Activated CD8-positive, alpha-beta memory T cell treated with anti-CD3 and anti-CD28 coated beads for 36 hours (primary cell): Measurements from ENCODE around the gene SNAI1. TPM values are rescaled to one million over a fixed set of nuclear protein-coding genes. Genes with fewer than 3 reads are reported as not detected.
"Not testable (repeated sequence)": the region's sequence is repeated elsewhere in the genome, so short reads cannot be mapped to it uniquely, and the experiment has no call there.

Experiments
- CTCF ChIA-PET: fragments of 350-600 bp; sonication (Branson Sonifier 250); formaldehyde crosslinking; loops from one replicate; lab custom pipeline; 2021; ENCODE audit warnings: antibody characterized with exemption; lab: Charles Lee
- POLR2A ChIA-PET: fragments of 350-600 bp; sonication (Branson Sonifier 250); formaldehyde crosslinking; loops from one replicate; lab custom pipeline; 2021; ENCODE audit warnings: antibody characterized with exemption; lab: Charles Lee
- total RNA-seq, 2 experiments: library from RNA; stranded (reverse); gene quantifications; one replicate each; pipeline ENCODE4 v1.2.3, GENCODE V29; 2021

SNAI1 gene
- total RNA-seq, 2 experiments from 2014 or later, result 0.40 to 0.52 TPM

GRCh38 chr20:49955830-49956396, 26.9 kb upstream of the SNAI1 start:
- POLR2A ChIA-PET, result not testable (repeated sequence)
- CTCF ChIA-PET, result interaction anchor here (1.3 kb wide), 1 partner anchor 116 kb away, joined by 3 read pairs; no protein-coding TSS in a partner anchor

- CTCF ChIA-PET, result interaction anchor here (1.1 kb wide), 1 partner anchor 128 kb away, joined by 4 read pairs; no protein-coding TSS in a partner anchor
Observed at GRCh38 chr20:49956689-49957088, 26.1 kb upstream of the SNAI1 start.

GRCh38 chr20:49957089-49957938, 25.5 kb upstream of the SNAI1 start:
- POLR2A ChIA-PET, result not testable (repeated sequence)
- CTCF ChIA-PET, result interaction anchor here (0.6 to 1.1 kb wide), 3 partner anchors 22 to 221 kb away, joined by 3 to 4 read pairs (median 3); no protein-coding TSS in a partner anchor

More at GRCh38 chr20:49956689-49957088, 26.1 kb upstream of the SNAI1 start:
- POLR2A ChIA-PET, result no interaction called here

DNA sequence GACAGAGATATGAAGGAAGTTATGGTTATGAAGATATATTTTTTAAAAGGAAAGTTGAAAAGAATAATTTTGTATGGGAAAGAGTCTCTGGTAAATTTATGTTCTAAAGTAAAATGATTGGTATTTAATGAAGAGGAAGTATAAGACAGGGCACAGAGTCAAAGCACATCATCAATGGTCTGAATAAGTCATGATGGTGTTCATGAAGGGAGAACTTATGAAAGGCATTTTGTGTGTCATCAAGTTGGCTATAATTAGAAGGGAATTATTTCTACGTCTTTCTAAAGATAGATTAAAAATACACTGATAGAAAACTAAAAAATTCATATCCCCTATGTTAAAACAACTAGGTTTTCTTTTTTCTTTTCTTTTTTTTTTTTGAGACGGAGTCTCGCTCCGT, 21.4 kb upstream of the SNAI1 start:
- ChIA-PET CTCF (interaction anchor here (0.9 to 2.6 kb wide), 2 partner anchors 17 to 180 kb away, joined by 4 to 8 read pairs; no protein-coding TSS in a partner anchor), POLR2A (no interaction called here)

GRCh38 chr20:49964964-49965780, 17.6 kb upstream of the SNAI1 start:
- CTCF ChIA-PET, result interaction anchor here (0.6 to 3.5 kb wide), 4 partner anchors 14 to 129 kb away, joined by 3 to 23 read pairs (median 12); no protein-coding TSS in a partner anchor
- POLR2A ChIA-PET, result no interaction called here

GRCh38 chr20:49965781-49966305, 16.9 kb upstream of the SNAI1 start:
- ChIA-PET POLR2A (no interaction called here), CTCF (interaction anchor here (0.6 to 3.5 kb wide), 3 partner anchors 13 to 105 kb away, joined by 3 to 23 read pairs (median 21); no protein-coding TSS in a partner anchor)

DNA sequence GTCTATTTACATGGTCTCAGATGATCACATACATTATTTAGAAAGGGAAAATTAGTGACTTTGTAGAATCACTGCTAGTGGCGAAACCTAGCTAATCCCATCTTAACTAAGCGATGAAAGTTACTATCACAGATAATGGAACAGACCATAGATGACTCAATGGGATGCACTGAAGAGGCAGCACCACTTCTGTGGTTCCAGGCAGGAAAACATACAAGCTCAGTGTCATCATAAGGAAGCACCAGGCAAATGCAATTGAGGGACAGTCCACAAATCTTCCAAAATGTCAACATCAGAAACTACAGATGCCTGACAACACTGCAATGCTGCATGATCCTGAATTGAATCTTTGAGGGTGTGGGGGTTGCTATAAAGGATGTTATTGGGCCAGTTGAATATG, 15.9 kb upstream of the SNAI1 start:
- POLR2A ChIA-PET, result no interaction called here
- CTCF ChIA-PET, result interaction anchor here (2.5 to 3.5 kb wide), 2 partner anchors 12 to 104 kb away, joined by 21 to 23 read pairs; no protein-coding TSS in a partner anchor

GRCh38 chr20:49969234-49969633, 13.5 kb upstream of the SNAI1 start:
- ChIA-PET POLR2A (no interaction called here), CTCF (interaction anchor here (0.6 to 2.0 kb wide), 2 partner anchors 10 to 103 kb away, joined by 3 to 12 read pairs; no protein-coding TSS in a partner anchor)

GRCh38 chr20:49969946-49970345, 12.8 kb upstream of the SNAI1 start:
- POLR2A ChIA-PET, result interaction anchor here (0.7 kb wide), 1 partner anchor 19 kb away, joined by 3 read pairs; no protein-coding TSS in a partner anchor
- CTCF ChIA-PET, result interaction anchor here (0.6 to 2.0 kb wide), 2 partner anchors 9 to 103 kb away, joined by 3 to 12 read pairs; no protein-coding TSS in a partner anchor

DNA sequence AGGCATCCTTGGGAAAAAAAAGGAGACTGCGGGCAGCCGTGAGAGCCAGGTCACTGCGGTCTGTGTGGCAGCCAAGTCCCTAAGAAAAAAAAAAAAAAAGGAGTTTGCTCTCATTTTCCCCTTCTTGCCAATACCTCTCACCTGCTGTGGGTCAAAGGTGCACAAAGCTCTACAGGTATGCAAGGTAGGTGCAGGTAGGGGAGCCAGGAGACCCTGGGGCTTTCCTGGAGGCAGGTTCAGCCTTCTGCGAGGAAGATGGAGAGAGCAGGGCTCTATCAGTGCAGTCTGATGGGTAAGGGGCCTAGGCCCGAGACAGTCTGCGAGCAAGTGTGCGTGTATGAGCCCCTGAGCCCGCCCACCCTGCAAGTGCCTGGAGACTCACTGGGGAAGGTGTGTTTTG, 12.3 kb upstream of the SNAI1 start:
- ChIA-PET POLR2A (interaction anchor here (0.7 kb wide), 1 partner anchor 20 kb away, joined by 3 read pairs; no protein-coding TSS in a partner anchor), CTCF (interaction anchor here (2.0 kb wide), 1 partner anchor 8 kb away, joined by 12 read pairs; no protein-coding TSS in a partner anchor)

DNA sequence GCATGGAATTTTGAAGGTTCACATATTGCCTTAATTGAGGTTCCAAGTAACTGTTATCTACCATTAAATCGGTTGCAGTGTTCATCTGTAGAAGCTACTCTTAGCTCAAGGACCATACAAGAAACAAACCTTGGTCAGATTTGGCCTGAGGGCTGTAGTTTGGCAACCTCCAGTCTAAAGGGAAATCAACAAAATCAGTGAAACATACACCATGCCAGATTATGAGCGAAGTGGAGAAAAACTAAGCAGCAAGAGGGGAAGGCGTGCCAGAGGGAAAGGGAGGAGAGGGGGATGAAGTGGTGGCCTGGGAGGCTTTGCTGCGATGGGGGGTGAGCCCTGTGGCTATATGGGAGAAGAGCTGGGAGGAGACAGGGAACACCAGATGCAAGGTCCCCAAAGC, 8.8 kb upstream of the SNAI1 start:
- CTCF ChIA-PET, result interaction anchor here (12.2 kb wide), 1 partner anchor 99 kb away, joined by 246 read pairs; no protein-coding TSS in a partner anchor
- POLR2A ChIA-PET, result no interaction called here

GRCh38 chr20:49976542-49976941, 6.2 kb upstream of the SNAI1 start:
- POLR2A ChIA-PET, result no interaction called here
- CTCF ChIA-PET, result interaction anchor here (12.2 kb wide), 1 partner anchor 96 kb away, joined by 246 read pairs; no protein-coding TSS in a partner anchor

GRCh38 chr20:49977740-49978139, 5.0 kb upstream of the SNAI1 start:
- POLR2A ChIA-PET, result not testable (repeated sequence)
- CTCF ChIA-PET, result interaction anchor here (2.4 to 12.2 kb wide), 2 partner anchors 12 to 95 kb away, joined by 21 to 246 read pairs; no protein-coding TSS in a partner anchor

DNA sequence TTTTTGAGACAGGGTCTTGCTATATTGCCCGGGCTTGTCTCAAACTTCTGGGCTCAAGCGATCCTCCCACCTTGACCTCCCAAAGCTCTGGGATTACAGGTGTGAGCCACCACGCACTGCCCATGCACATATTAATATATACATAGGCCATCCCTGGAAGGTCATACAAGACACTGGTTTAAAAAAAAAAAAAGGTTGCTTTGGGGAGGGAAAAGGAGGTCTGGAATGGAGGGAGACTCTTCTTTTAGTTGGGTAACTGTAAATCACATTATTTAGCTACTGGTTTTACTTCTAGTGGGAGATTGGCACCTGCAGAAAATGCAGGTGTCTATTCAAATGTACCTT, 4.1 kb upstream of the SNAI1 start:
- ChIA-PET POLR2A (interaction anchor here (1.0 kb wide), 1 partner anchor 93 kb away, joined by 9 read pairs; no protein-coding TSS in a partner anchor), CTCF (interaction anchor here (0.7 to 12.2 kb wide), 34 partner anchors 9 to 610 kb away, joined by 3 to 246 read pairs (median 5); partner anchors contain the start of genes RNF114, SPATA2 and UBE2V1)

DNA sequence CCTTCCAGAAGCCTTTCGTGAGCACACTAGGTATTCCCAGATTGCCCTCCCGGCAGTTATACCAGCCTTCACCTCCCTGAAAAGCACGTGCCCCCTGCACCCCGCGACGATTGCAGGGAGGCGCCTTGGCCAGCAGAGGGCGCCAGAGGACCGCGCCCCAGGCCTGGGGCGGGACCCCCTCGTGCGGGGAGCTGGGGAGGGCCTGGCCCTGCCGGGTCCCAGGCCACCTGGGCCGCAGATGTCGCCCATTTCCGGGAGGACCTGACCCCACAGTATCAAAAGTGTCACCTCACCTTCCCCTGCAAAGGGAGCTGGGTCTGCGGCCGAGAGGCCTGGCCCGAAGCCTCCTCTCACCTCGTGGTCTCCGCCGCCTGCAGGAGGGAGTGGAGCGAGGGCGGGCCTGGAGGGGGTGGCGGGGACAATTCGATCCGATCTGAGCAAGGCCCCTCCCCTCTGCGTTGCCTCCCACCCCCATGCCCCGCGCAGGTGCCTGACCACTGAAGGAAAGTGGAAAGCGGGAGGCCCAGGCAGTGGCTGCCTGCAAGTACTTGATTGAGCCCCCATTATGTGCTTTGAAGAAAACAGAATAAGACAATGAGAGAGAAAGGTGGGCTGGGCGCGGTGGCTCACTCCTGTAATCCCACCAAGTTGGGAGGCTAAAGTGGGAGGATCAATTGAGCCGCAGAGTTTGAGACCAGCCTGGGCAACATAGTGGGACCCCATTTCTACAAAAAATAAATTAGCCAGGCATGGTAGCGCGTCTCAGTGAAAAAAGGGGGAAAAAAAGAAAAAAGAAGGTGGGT, 3.5 kb upstream of the SNAI1 start:
- CTCF ChIA-PET, result interaction anchor here (0.6 to 12.2 kb wide), 45 partner anchors 9 to 811 kb away, joined by 3 to 246 read pairs (median 4); partner anchors contain the start of genes RNF114, SPATA2 and UBE2V1
- POLR2A ChIA-PET, result interaction anchor here (0.5 to 1.0 kb wide), 2 partner anchors 92 to 350 kb away, joined by 6 to 9 read pairs; no protein-coding TSS in a partner anchor

GRCh38 chr20:49980140-49981008, 2.4 kb upstream of the SNAI1 start:
- CTCF ChIA-PET, result interaction anchor here (0.6 to 12.2 kb wide), 9 partner anchors 15 to 199 kb away, joined by 3 to 246 read pairs (median 5); no protein-coding TSS in a partner anchor
- POLR2A ChIA-PET, result interaction anchor here (0.6 kb wide), 1 partner anchor 28 kb away, joined by 3 read pairs; no protein-coding TSS in a partner anchor
